Measurements from ENCODE around the gene SF3A1. TPM values are rescaled to one million over a fixed set of nuclear protein-coding genes. Genes with fewer than 3 reads are reported as not detected.

The SF3A1 gene
- polyA plus RNA-seq, 1 donor from 2014 or later = 14.4 TPM

DNA sequence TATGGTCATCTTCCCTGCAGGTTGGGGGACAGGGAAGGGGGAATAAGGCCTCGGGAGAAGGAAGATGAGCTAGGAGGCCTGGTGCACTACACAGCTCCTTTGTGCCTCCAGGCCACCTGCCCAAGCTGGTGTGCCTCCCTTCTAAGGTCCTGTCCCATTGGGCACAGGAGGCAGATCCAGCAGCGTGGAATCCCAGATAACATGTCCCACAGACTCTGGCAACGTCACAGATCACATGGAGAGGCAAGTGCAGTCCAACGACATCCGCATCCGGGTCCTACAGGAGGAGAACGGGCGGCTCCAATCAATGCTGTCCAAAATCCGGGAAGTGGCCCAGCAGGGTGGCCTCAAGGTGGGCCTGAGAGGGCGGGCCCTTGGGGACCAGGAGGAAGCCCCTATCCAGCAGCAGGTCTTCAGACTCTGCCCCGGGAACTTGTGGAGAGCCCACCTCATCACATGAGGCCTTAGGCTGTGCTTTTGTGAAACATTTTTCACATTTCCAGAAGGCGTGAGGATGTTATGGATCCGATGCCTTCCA lies 18.7 kb upstream of the SF3A1 start:
- H3K27me3 ChIP-seq (ENCODE audit: insufficient read depth, low read depth, low read length) = no peaks in the 10 kb centered on the region
- H3K4me2 ChIP-seq (ENCODE audit: low read length) = no peak overlapping the region
- no peaks in the 10 kb centered on the region for H3K9me2 ChIP-seq (ENCODE audit: insufficient read depth, low read length)
- no peaks in the 10 kb centered on the region for H3K79me2 ChIP-seq (replicated peaks; ENCODE audit: insufficient read depth, low read length)
- peaks cover 5% of the 10 kb centered on the region for H3K36me3 ChIP-seq (ENCODE audit: insufficient read depth, low read length)
- H2AFZ ChIP-seq (ENCODE audit: low read depth, low read length) = no peak overlapping the region
- H4K20me1 ChIP-seq (ENCODE audit: insufficient read depth) = no peaks in the 10 kb centered on the region
- H3K27ac ChIP-seq (ENCODE audit: low read length) = no peak overlapping the region
- H3K4me3 ChIP-seq (ENCODE audit: low read length) = no peak overlapping the region
- H3F3A ChIP-seq (ENCODE audit: insufficient read depth, low read length, poor library complexity, severe bottlenecking) = no peaks in the 10 kb centered on the region
- TF ChIP-seq MXI1 (conservative IDR thresholded peaks at IDR 0.05; ENCODE audit: poor library complexity, severe bottlenecking) = no peak
- no peak for TF ChIP-seq EP300 (conservative IDR thresholded peaks at IDR 0.05; ENCODE audit: poor library complexity, severe bottlenecking)
- TF ChIP-seq EZH2 (IDR thresholded peaks at IDR 0.05; ENCODE audit: borderline replicate concordance, insufficient read depth, low read length, poor library complexity, severe bottlenecking) = no peak
- no peak for TF ChIP-seq RAD21 (conservative IDR thresholded peaks at IDR 0.05)
- TF ChIP-seq TAF1 (IDR thresholded peaks at IDR 0.05; ENCODE audit: low read depth) = no peak
- TF ChIP-seq, protein P1, sequence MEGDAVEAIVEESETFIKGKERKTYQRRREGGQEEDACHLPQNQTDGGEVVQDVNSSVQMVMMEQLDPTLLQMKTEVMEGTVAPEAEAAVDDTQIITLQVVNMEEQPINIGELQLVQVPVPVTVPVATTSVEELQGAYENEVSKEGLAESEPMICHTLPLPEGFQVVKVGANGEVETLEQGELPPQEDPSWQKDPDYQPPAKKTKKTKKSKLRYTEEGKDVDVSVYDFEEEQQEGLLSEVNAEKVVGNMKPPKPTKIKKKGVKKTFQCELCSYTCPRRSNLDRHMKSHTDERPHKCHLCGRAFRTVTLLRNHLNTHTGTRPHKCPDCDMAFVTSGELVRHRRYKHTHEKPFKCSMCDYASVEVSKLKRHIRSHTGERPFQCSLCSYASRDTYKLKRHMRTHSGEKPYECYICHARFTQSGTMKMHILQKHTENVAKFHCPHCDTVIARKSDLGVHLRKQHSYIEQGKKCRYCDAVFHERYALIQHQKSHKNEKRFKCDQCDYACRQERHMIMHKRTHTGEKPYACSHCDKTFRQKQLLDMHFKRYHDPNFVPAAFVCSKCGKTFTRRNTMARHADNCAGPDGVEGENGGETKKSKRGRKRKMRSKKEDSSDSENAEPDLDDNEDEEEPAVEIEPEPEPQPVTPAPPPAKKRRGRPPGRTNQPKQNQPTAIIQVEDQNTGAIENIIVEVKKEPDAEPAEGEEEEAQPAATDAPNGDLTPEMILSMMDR (IDR thresholded peaks at IDR 0.05; ENCODE audit: poor library complexity, severe bottlenecking) = no peak
- TF ChIP-seq POLR2AphosphoS5 (IDR thresholded peaks at IDR 0.05) = no peak
- TF ChIP-seq, protein P2, sequence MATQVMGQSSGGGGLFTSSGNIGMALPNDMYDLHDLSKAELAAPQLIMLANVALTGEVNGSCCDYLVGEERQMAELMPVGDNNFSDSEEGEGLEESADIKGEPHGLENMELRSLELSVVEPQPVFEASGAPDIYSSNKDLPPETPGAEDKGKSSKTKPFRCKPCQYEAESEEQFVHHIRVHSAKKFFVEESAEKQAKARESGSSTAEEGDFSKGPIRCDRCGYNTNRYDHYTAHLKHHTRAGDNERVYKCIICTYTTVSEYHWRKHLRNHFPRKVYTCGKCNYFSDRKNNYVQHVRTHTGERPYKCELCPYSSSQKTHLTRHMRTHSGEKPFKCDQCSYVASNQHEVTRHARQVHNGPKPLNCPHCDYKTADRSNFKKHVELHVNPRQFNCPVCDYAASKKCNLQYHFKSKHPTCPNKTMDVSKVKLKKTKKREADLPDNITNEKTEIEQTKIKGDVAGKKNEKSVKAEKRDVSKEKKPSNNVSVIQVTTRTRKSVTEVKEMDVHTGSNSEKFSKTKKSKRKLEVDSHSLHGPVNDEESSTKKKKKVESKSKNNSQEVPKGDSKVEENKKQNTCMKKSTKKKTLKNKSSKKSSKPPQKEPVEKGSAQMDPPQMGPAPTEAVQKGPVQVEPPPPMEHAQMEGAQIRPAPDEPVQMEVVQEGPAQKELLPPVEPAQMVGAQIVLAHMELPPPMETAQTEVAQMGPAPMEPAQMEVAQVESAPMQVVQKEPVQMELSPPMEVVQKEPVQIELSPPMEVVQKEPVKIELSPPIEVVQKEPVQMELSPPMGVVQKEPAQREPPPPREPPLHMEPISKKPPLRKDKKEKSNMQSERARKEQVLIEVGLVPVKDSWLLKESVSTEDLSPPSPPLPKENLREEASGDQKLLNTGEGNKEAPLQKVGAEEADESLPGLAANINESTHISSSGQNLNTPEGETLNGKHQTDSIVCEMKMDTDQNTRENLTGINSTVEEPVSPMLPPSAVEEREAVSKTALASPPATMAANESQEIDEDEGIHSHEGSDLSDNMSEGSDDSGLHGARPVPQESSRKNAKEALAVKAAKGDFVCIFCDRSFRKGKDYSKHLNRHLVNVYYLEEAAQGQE (IDR thresholded peaks at IDR 0.05; ENCODE audit: borderline replicate concordance) = no peak
- TF ChIP-seq SMC3 (conservative IDR thresholded peaks at IDR 0.05; ENCODE audit: poor library complexity) = no peak
- no peak overlapping the region for H3K9ac ChIP-seq (ENCODE audit: low read length)
- H3K9me3 ChIP-seq (ENCODE audit: low read length) = no peaks in the 10 kb centered on the region

DNA sequence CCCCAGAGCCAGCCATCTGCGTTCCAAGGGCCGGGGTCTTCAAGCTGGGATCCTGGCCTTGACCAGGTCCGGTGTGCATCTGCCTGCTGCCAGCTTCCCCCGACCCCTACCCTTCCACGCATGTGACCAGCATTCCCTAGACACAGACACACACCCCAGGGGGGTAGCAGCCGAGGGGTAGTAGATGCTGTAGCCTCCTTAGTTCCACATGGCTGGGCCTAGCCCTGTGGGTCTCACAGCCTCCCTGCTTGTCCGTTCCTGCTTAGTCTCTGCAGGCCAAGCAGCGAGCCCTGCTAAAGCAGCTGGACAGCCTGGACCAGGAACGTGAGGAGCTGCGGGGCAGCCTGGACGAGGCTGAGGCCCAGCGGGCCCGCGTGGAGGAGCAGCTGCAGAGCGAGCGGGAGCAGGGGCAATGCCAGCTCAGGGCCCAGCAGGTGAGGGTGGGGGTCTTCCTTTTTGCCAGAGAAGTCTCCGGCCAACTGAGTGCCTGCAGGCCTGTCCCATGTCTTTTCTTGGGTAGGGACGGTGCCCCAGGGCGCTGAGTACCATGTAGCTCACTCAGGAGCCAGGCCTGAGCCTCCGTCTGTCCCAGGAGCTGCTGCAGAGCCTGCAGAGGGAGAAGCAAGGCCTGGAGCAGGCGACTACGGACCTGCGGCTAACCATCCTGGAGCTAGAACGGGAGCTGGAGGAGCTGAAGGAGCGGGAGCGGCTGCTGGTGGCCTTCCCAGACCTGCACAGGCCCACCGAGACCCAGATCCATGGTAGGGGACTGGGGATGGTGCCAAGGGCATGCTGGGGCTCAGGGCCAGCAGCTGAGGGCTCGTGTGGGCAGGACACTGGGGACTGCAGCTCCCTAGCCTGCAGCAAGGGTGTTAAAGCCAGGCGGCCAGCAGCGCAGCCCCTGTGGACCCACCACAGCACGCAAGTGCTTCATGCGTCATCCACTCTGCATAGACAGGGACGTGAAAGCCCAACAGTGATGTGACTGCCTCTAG lies 16.9 kb upstream of the SF3A1 start:
- H3K9me3 ChIP-seq (ENCODE audit: low read length) = no peaks in the 10 kb centered on the region
- H3K4me2 ChIP-seq (ENCODE audit: low read length) = no peak overlapping the region
- no peaks in the 10 kb centered on the region for H3K9me2 ChIP-seq (ENCODE audit: insufficient read depth, low read length)
- H2AFZ ChIP-seq (ENCODE audit: low read depth, low read length) = no peak overlapping the region
- H3K9ac ChIP-seq (ENCODE audit: low read length) = no peak overlapping the region
- no peak overlapping the region for H3K27ac ChIP-seq (ENCODE audit: low read length)
- no peaks in the 10 kb centered on the region for H4K20me1 ChIP-seq (ENCODE audit: insufficient read depth)
- no peaks in the 10 kb centered on the region for H3K27me3 ChIP-seq (ENCODE audit: insufficient read depth, low read depth, low read length)
- H3K79me2 ChIP-seq (replicated peaks; ENCODE audit: insufficient read depth, low read length) = no peaks in the 10 kb centered on the region
- H3F3A ChIP-seq (ENCODE audit: insufficient read depth, low read length, poor library complexity, severe bottlenecking) = no peaks in the 10 kb centered on the region
- TF ChIP-seq EP300 (conservative IDR thresholded peaks at IDR 0.05; ENCODE audit: poor library complexity, severe bottlenecking) (no peak), MXI1 (conservative IDR thresholded peaks at IDR 0.05; ENCODE audit: poor library complexity, severe bottlenecking) (no peak), RAD21 (conservative IDR thresholded peaks at IDR 0.05) (no peak), EZH2 (IDR thresholded peaks at IDR 0.05; ENCODE audit: borderline replicate concordance, insufficient read depth, low read length, poor library complexity, severe bottlenecking) (no peak), TAF1 (IDR thresholded peaks at IDR 0.05; ENCODE audit: low read depth) (no peak), SMC3 (conservative IDR thresholded peaks at IDR 0.05; ENCODE audit: poor library complexity) (no peak)
- TF ChIP-seq, protein P1 (IDR thresholded peaks at IDR 0.05; ENCODE audit: poor library complexity, severe bottlenecking) = no peak
- no peaks in the 10 kb centered on the region for H3K36me3 ChIP-seq (ENCODE audit: insufficient read depth, low read length)
- H3K4me3 ChIP-seq (ENCODE audit: low read length) = no peak overlapping the region
